ENCODE results near the gene SRSF4.

Gene SRSF4

GRCh38 chr1:29200906-29201594 is 19.4 kb upstream of the SRSF4 start:
- DNase-seq = no peak

- DNase-seq = no peak
Measured at GRCh38 chr1:29197993-29198392, 16.3 kb upstream of the SRSF4 start.

- DNase-seq = peak; percentile 51
Measured at GRCh38 chr1:29197590-29197924, 15.9 kb upstream of the SRSF4 start.

- no peak for DNase-seq
Measured at GRCh38 chr1:29196863-29197589, 15.3 kb upstream of the SRSF4 start.

GRCh38 chr1:29195881-29196291 is 14.2 kb upstream of the SRSF4 start:
- DNase-seq = peak; percentile 72

- DNase-seq = no peak
Measured at GRCh38 chr1:29193879-29194455, 12.3 kb upstream of the SRSF4 start.

GRCh38 chr1:29190718-29191117 is 9.0 kb upstream of the SRSF4 start:
- no peak for DNase-seq

GRCh38 chr1:29186707-29187106 is 5.0 kb upstream of the SRSF4 start:
- DNase-seq = no peak

- no peak for DNase-seq
Measured at GRCh38 chr1:29186252-29186651, 4.6 kb upstream of the SRSF4 start.

- DNase-seq = no peak
Measured at GRCh38 chr1:29183287-29183686, 1.6 kb upstream of the SRSF4 start.

- no peak for DNase-seq
Measured at GRCh38 chr1:29180497-29181412, 945 bp downstream of the SRSF4 start.

GRCh38 chr1:29179641-29180184 is 2.0 kb downstream of the SRSF4 start:
- DNase-seq = no peak

GRCh38 chr1:29177022-29177705 is 4.5 kb downstream of the SRSF4 start:
- no peak for DNase-seq

GRCh38 chr1:29176576-29176975 is 5.1 kb downstream of the SRSF4 start:
- DNase-seq = no peak

GRCh38 chr1:29172415-29172939 is 9.2 kb downstream of the SRSF4 start:
- DNase-seq = no peak

GRCh38 chr1:29171521-29171920 is 10.2 kb downstream of the SRSF4 start:
- DNase-seq = no peak

GRCh38 chr1:29171089-29171488 is 10.6 kb downstream of the SRSF4 start:
- no peak for DNase-seq

- DNase-seq = no peak
Measured at GRCh38 chr1:29169976-29170375, 11.7 kb downstream of the SRSF4 start.

- DNase-seq = no peak
Measured at GRCh38 chr1:29167904-29168303, 13.8 kb downstream of the SRSF4 start.

GRCh38 chr1:29166291-29166878 is 15.3 kb downstream of the SRSF4 start:
- DNase-seq = no peak

- DNase-seq = no peak
Measured at GRCh38 chr1:29164588-29164987, 17.1 kb downstream of the SRSF4 start.
